Activated CD8-positive, alpha-beta T cell treated with anti-CD3 and anti-CD28 coated beads for 36 hours (primary cell): Measurements from ENCODE around the gene TMEM218. TPM values are rescaled to one million over a fixed set of nuclear protein-coding genes. Genes with fewer than 3 reads are reported as not detected.

Source experiments
- ATAC-seq: fragments of 200-7000 bp; cut with Tn5 transposase; one replicate; pipeline ENCODE4 v1.10.0; 2021; ENCODE audit warnings: mild to moderate bottlenecking, moderate library complexity
- CTCF ChIA-PET: fragments of 350-600 bp; sonication (Branson Sonifier 250); formaldehyde crosslinking; loops from one replicate; lab custom pipeline; 2021; ENCODE audit warnings: antibody characterized with exemption; lab: Charles Lee
- POLR2A ChIA-PET: fragments of 350-600 bp; sonication (Branson Sonifier 250); formaldehyde crosslinking; loops from one replicate; lab custom pipeline; 2021; ENCODE audit warnings: antibody characterized with exemption; lab: Charles Lee
- DNase-seq: peaks from one replicate; pipeline ENCODE4 v3.0.0-alpha.2; 2020
- H3K27ac Mint-ChIP-seq: one replicate; pipeline ENCODE4 v1.8.0; 2021; ENCODE audit warnings: mild to moderate bottlenecking, mixed read lengths
- H3K27me3 Mint-ChIP-seq: one replicate; pipeline ENCODE4 v1.8.0; 2021; ENCODE audit warnings: mixed read lengths
- H3K36me3 Mint-ChIP-seq: one replicate; pipeline ENCODE4 v1.8.0; 2021; ENCODE audit warnings: low read depth, mixed read lengths
- H3K4me1 Mint-ChIP-seq: one replicate; pipeline ENCODE4 v1.8.0; 2021; ENCODE audit warnings: low read depth, mixed read lengths
- H3K4me3 Mint-ChIP-seq: one replicate; pipeline ENCODE4 v1.8.0; 2021; ENCODE audit warnings: mild to moderate bottlenecking, moderate library complexity, mixed read lengths
- H3K9me3 Mint-ChIP-seq: one replicate; pipeline ENCODE4 v1.8.0; 2021; ENCODE audit warnings: mixed read lengths
- CTCF ChIP-seq: fragments of 200-600 bp; IDR thresholded peaks from one replicate; pipeline ENCODE4 v1.8.0; 2022; ENCODE audit warnings: antibody characterized with exemption, mild to moderate bottlenecking
- intact Hi-C: fragments of 100-400 bp; cut with micrococcal nuclease; formaldehyde crosslinking; loops from one replicate; pipeline ENCODE4 v1.10.0; 2022
- total RNA-seq, 2 experiments: library from RNA; stranded (reverse); gene quantifications; one replicate each; pipeline ENCODE4 v1.2.3, GENCODE V29; 2021

Gene TMEM218
- total RNA-seq, 2 experiments from 2014 or later, result 12.7 to 13.3 TPM

- CTCF ChIA-PET, result no interaction called here
- Mint-ChIP-seq H3K4me1 (no peaks in the 10 kb centered on the region), H3K27ac (no peak overlapping the region), H3K27me3 (no peaks in the 10 kb centered on the region), H3K9me3 (no peaks in the 10 kb centered on the region), H3K4me3 (no peak overlapping the region), H3K36me3 (no peaks in the 10 kb centered on the region)
- no peak for TF ChIP-seq CTCF
- no peak for DNase-seq
- ATAC-seq, result no peak
- POLR2A ChIA-PET, result no interaction called here
- intact Hi-C loops, result no loop called here
These were observed 30.9 kb downstream of the TMEM218 start for GRCh38 chr11:125080531-125080911.

DNA sequence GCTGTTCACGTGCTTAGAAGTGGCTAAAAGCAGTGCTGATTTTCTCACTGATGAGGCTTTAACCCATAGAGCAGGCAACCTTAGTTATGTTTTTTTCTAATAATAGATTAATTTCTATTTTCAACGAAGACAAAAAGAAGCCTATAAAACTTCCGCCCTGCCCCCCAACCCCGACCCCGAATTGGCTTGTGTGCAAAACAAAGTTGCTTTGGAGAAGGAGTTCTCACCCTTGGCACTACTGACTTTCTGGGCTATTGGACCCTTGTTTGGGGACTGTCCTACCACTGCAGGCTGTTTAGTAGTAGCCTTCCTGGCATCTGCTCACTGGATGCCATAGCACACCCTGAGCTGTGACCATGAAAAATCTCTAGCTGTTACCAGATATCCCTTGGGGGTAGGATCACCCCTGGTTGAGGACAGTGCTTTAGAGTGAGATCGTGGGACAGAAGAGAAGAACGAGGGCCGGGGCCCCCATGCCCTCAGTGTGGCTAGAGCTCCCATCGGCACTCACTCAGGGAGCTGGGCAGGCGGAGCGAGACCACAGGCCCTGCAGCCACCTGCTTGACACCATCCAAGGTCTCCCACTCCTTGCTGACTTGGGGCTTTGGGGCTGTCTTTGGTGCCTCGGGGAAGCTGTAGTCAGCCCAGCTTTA lies 31.4 kb downstream of the TMEM218 start:
- ChIA-PET POLR2A (no interaction called here), CTCF (no interaction called here)
- intact Hi-C loops, result no loop called here
- H3K27me3 Mint-ChIP-seq, result no peaks in the 10 kb centered on the region
- ATAC-seq (no peak), DNase-seq (no peak)
- H3K27ac Mint-ChIP-seq, result no peak overlapping the region
- TF ChIP-seq CTCF, result no peak
- H3K4me1 Mint-ChIP-seq, result no peaks in the 10 kb centered on the region
- H3K36me3 Mint-ChIP-seq, result no peaks in the 10 kb centered on the region
- no peaks in the 10 kb centered on the region for H3K9me3 Mint-ChIP-seq
- no peak overlapping the region for H3K4me3 Mint-ChIP-seq

- no peak overlapping the region for H3K27ac Mint-ChIP-seq
- H3K36me3 Mint-ChIP-seq, result no peaks in the 10 kb centered on the region
- H3K4me1 Mint-ChIP-seq, result no peaks in the 10 kb centered on the region
- no peak overlapping the region for H3K4me3 Mint-ChIP-seq
- no peak for DNase-seq
- ChIA-PET POLR2A (no interaction called here), CTCF (interaction anchor here (1.8 kb wide), 1 partner anchor 12 kb away, joined by 5 read pairs; no protein-coding TSS in a partner anchor)
- H3K9me3 Mint-ChIP-seq, result no peaks in the 10 kb centered on the region
- no peak for TF ChIP-seq CTCF
- no peaks in the 10 kb centered on the region for H3K27me3 Mint-ChIP-seq
- no peak for ATAC-seq
- intact Hi-C loops, result no loop called here
These were observed 32.1 kb downstream of the TMEM218 start for GRCh38 chr11:125079151-125079877.

GRCh38 chr11:125078516-125079140 lies 32.8 kb downstream of the TMEM218 start:
- no peaks in the 10 kb centered on the region for H3K36me3 Mint-ChIP-seq
- CTCF ChIA-PET, result interaction anchor here (1.8 kb wide), 1 partner anchor 13 kb away, joined by 5 read pairs; no protein-coding TSS in a partner anchor
- no peaks in the 10 kb centered on the region for H3K27me3 Mint-ChIP-seq
- no peaks in the 10 kb centered on the region for H3K4me1 Mint-ChIP-seq
- H3K4me3 Mint-ChIP-seq, result no peak overlapping the region
- H3K9me3 Mint-ChIP-seq, result no peaks in the 10 kb centered on the region
- H3K27ac Mint-ChIP-seq, result no peak overlapping the region
- DNase-seq (no peak), ATAC-seq (no peak)
- intact Hi-C loops, result no loop called here
- no peak for TF ChIP-seq CTCF
- POLR2A ChIA-PET, result no interaction called here

GRCh38 chr11:125078016-125078415 lies 33.4 kb downstream of the TMEM218 start:
- POLR2A ChIA-PET, result no interaction called here
- no peak overlapping the region for H3K27ac Mint-ChIP-seq
- DNase-seq (no peak), ATAC-seq (no peak)
- H3K36me3 Mint-ChIP-seq, result no peaks in the 10 kb centered on the region
- no peaks in the 10 kb centered on the region for H3K9me3 Mint-ChIP-seq
- intact Hi-C loops, result no loop called here
- no peaks in the 10 kb centered on the region for H3K4me1 Mint-ChIP-seq
- TF ChIP-seq CTCF, result no peak
- no peak overlapping the region for H3K4me3 Mint-ChIP-seq
- CTCF ChIA-PET, result interaction anchor here (1.8 kb wide), 1 partner anchor 13 kb away, joined by 5 read pairs; no protein-coding TSS in a partner anchor
- no peaks in the 10 kb centered on the region for H3K27me3 Mint-ChIP-seq
